HCT116 (cell line): Measurements from ENCODE around the gene CSRP1. TPM values are rescaled to one million over a fixed set of nuclear protein-coding genes. Genes with fewer than 3 reads are reported as not detected.

Source experiments
- ATAC-seq: fragments of 200-7000 bp; cut with Tn5 transposase; 2 replicates; pipeline ENCODE4 v1.9.1; 2020; ENCODE audit warnings: mild to moderate bottlenecking, moderate library complexity
- BruUV-seq: library from RNA; stranded (reverse); fragments of 400-500 nt; replicated peaks from 2 replicates; lab custom pipeline; 2021; lab: Mats Ljungman, UMichigan
- CTCF ChIA-PET: fragments of 300-600 bp; sonication (Branson Sonifier 250); formaldehyde crosslinking; loops from one replicate; lab custom pipeline; 2021; ENCODE audit warnings: antibody characterized with exemption; lab: Charles Lee
- POLR2A ChIA-PET: fragments of 300-600, 350-600 bp; sonication (Branson Sonifier 250); formaldehyde crosslinking; loops from one replicate; lab custom pipeline; 2021; ENCODE audit warnings: antibody characterized with exemption; lab: Charles Lee
- RAD21 ChIA-PET, 2 experiments: fragments of 300-600 bp; sonication (Branson Sonifier 250); formaldehyde crosslinking; loops; one replicate each; lab custom pipeline; 2023; ENCODE audit warnings: low total read pairs in 2 of 2; ENCODE audit not compliant: uncharacterized antibody in 2 of 2, unreplicated experiment in 2 of 2, low non-redundant PET in 1 of 2; lab: Charles Lee
- DNase-seq: peaks from one replicate; pipeline ENCODE4 v3.0.0-alpha.2; 2010; ENCODE audit warnings: low read depth, low spot score
- H2AFZ ChIP-seq: fragments of 200-600 bp; shearing (Covaris generic), sonication (generic); 2 replicates; pipeline ENCODE4 v1.6.1; 2017; ENCODE audit warnings: low read depth, mixed run types, mixed read lengths, antibody characterized with exemption, low read length; ENCODE audit not compliant: poor library complexity, severe bottlenecking
- H3K27ac ChIP-seq: 2 replicates; pipeline ENCODE4 v1.5.1; 2012; ENCODE audit warnings: low read depth, low read length
- H3K27me3 ChIP-seq: fragments of 200-600 bp; sonication (generic); 2 replicates; pipeline ENCODE4 v1.6.1; 2016; ENCODE audit warnings: mixed run types, low read length, mixed read lengths; ENCODE audit not compliant: insufficient read depth
- H3K36me3 ChIP-seq, 2 experiments: fragments of 200-500 bp in 1 of 2; fragments of 200-600 bp in 1 of 2; sonication (Bioruptor generic) in 1 of 2; sonication (generic) in 1 of 2; 2 replicates each; pipeline versions ENCODE4 v1.5.1 to v1.6.1; 2014 to 2016; ENCODE audit warnings: low read length in 2 of 2, inconsistent platforms in 1 of 2, mixed read lengths in 1 of 2, mixed run types in 1 of 2; ENCODE audit not compliant: insufficient read depth in 2 of 2, control insufficient read depth in 1 of 2
- H3K4me1 ChIP-seq, 2 experiments: fragments of 200-600 bp in 1 of 2; sonication (generic) in 1 of 2; 2 replicates each; pipeline versions ENCODE4 v1.5.1 to v1.6.1; 2012 to 2017; ENCODE audit warnings: low read length in 2 of 2, inconsistent platforms in 1 of 2, mild to moderate bottlenecking in 1 of 2, mixed read lengths in 1 of 2, mixed run types in 1 of 2, moderate library complexity in 1 of 2; ENCODE audit not compliant: insufficient read depth in 2 of 2, control insufficient read depth in 1 of 2
- H3K4me2 ChIP-seq: fragments of 200-600 bp; sonication (generic); 2 replicates; pipeline ENCODE4 v1.6.1; 2017; ENCODE audit warnings: mixed run types, low read length, mixed read lengths
- H3K4me3 ChIP-seq, 2 experiments: fragments of 200-600 bp in 1 of 2; sonication (generic) in 1 of 2; replicated peaks in 1 of 2; 2 replicates each; pipeline ENCODE4 v1.5.1; 2011 to 2016; ENCODE audit warnings: low read length in 2 of 2, control low read depth in 1 of 2, low read depth in 1 of 2, mild to moderate bottlenecking in 1 of 2, mixed read lengths in 1 of 2, mixed run types in 1 of 2
- H3K79me2 ChIP-seq: fragments of 200-600 bp; sonication (generic); 2 replicates; pipeline ENCODE4 v1.6.1; 2017; ENCODE audit warnings: mild to moderate bottlenecking, mixed run types, low read length, moderate library complexity, mixed read lengths; ENCODE audit not compliant: insufficient read depth
- H3K9ac ChIP-seq: fragments of 200-600 bp; sonication (generic); 2 replicates; pipeline ENCODE4 v1.6.1; 2016; ENCODE audit warnings: low read length, mixed read lengths
- H3K9me2 ChIP-seq: fragments of 200-600 bp; sonication (generic), shearing (Covaris generic); 2 replicates; pipeline ENCODE4 v1.6.1; 2017; ENCODE audit warnings: mixed run types, mild to moderate bottlenecking, moderate library complexity; ENCODE audit not compliant: insufficient read depth
- H3K9me3 ChIP-seq, 2 experiments: fragments of 200-500 bp in 1 of 2; fragments of 200-600 bp in 1 of 2; sonication (Bioruptor generic) in 1 of 2; sonication (generic) in 1 of 2; 2 replicates each; pipeline ENCODE4 v1.6.1; 2014 to 2017; ENCODE audit warnings: low read length in 2 of 2, mixed read lengths in 2 of 2, inconsistent platforms in 1 of 2, low read depth in 1 of 2, mild to moderate bottlenecking in 1 of 2, mixed run types in 1 of 2, moderate library complexity in 1 of 2; ENCODE audit not compliant: control insufficient read depth in 1 of 2, insufficient read depth in 1 of 2
- H4K20me1 ChIP-seq: fragments of 200-600 bp; sonication (generic), shearing (Covaris generic); 2 replicates; pipeline ENCODE4 v1.6.1; 2017; ENCODE audit warnings: mixed run types, mild to moderate bottlenecking, moderate library complexity; ENCODE audit not compliant: insufficient read depth
- ELF1 ChIP-seq: IDR thresholded peaks from 2 replicates; pipeline ENCODE4 v1.6.1; 2012; ENCODE audit warnings: low read depth, borderline replicate concordance
- EZH2phosphoT487 ChIP-seq: fragments of 200-600 bp; IDR thresholded peaks from 2 replicates; pipeline ENCODE4 v1.6.1; 2018; ENCODE audit warnings: antibody characterized with exemption, borderline replicate concordance
- REST ChIP-seq: IDR thresholded peaks from 2 replicates; pipeline ENCODE4 v1.6.1; 2012; ENCODE audit warnings: low read depth
- SP1 ChIP-seq: IDR thresholded peaks from 2 replicates; pipeline ENCODE4 v1.6.1; 2012; ENCODE audit warnings: low read depth
- ZBTB33 ChIP-seq: IDR thresholded peaks from 2 replicates; pipeline ENCODE4 v1.6.1; 2011; ENCODE audit warnings: mild to moderate bottlenecking, low read length, moderate library complexity; ENCODE audit not compliant: insufficient replicate concordance; ENCODE audit errors: extremely low read depth
- ZFX ChIP-seq: fragments of 450-650 bp; IDR thresholded peaks from 2 replicates; pipeline ENCODE4 v1.6.1; 2017
- intact Hi-C: fragments of 100-400 bp; cut with micrococcal nuclease; formaldehyde crosslinking; loops from 2 replicates; pipeline ENCODE4 v1.10.0; 2022
- total RNA-seq: library from RNA; stranded (reverse); gene quantifications from one replicate; pipeline ENCODE4 v1.2.1, GENCODE V29; 2021; ENCODE audit not compliant: unreplicated experiment

The CSRP1 gene
- total RNA-seq, 1 experiment from 2014 or later = 51.7 TPM

GRCh38 chr1:201490708-201491131 lies 16.2 kb downstream of the CSRP1 start:
- H3K4me1 ChIP-seq = peaks cover 13 to 20% of the 10 kb centered on the region in 2 experiments; a peak in 3 of 4 replicates
- DNase-seq (no peak), ATAC-seq (no peak)
- H3K27me3 ChIP-seq = no peaks in the 10 kb centered on the region
- peaks cover 0 to 6% of the 10 kb centered on the region in 2 experiments; a peak in 2 of 4 replicates for H3K36me3 ChIP-seq
- intact Hi-C loops = no loop called here
- no peaks in the 10 kb centered on the region for H4K20me1 ChIP-seq
- H2AFZ ChIP-seq = no peak overlapping the region
- TF ChIP-seq EZH2phosphoT487 (no peak), ZFX (no peak), ZBTB33 (no peak), SP1 (no peak), REST (no peak), ELF1 (no peak)
- no peak overlapping the region for H3K4me3 ChIP-seq
- CTCF ChIA-PET = interaction anchor here (1.2 to 3.5 kb wide), 4 partner anchors 9 to 43 kb away, joined by 3 to 12 read pairs (median 8); no protein-coding TSS in a partner anchor
- H3K9ac ChIP-seq = no peak overlapping the region
- H3K4me2 ChIP-seq = no peak overlapping the region
- no peaks in the 10 kb centered on the region for H3K9me2 ChIP-seq
- POLR2A ChIA-PET = interaction anchor here (1.5 kb wide), 1 partner anchor 14 kb away, joined by 3 read pairs; no protein-coding TSS in a partner anchor
- H3K9me3 ChIP-seq = no peaks in the 10 kb centered on the region
- no peaks in the 10 kb centered on the region for H3K79me2 ChIP-seq
- no TSS peak for BruUV-seq
- H3K27ac ChIP-seq = no peak overlapping the region
- RAD21 ChIA-PET = no interaction called here
